ENCODE results near the gene MXD4.

DNA sequence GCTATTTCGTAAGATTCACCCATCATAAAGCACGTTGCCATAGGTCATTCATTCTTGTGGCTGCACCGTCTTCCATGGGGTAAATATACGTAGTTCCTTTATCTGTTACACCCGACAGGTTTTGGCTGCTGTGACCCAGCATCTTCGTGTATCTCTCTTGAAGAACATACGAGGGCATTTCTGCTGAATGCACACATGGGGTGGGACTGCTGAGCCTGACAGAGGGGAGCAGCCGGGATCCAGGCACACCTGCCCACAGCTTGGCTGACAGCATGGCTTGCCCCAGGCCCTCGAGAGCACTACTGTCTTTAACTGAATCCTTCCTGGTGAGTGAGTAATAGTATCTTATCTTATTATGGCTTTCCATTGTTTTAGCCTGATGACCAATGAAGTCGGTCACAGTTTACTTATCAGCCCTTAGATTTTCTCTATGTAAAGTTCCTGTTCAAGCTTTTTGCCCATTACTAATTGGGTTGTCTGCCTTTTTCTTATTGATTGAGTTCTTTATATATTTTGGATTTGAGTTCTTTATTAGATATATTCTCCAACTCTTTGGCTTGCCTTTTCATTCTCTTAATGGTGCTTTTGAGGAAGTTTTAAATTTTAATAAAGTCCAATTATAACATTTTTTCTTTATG lies 45.0 kb upstream of the MXD4 start:
- TF ChIP-seq, protein P1, sequence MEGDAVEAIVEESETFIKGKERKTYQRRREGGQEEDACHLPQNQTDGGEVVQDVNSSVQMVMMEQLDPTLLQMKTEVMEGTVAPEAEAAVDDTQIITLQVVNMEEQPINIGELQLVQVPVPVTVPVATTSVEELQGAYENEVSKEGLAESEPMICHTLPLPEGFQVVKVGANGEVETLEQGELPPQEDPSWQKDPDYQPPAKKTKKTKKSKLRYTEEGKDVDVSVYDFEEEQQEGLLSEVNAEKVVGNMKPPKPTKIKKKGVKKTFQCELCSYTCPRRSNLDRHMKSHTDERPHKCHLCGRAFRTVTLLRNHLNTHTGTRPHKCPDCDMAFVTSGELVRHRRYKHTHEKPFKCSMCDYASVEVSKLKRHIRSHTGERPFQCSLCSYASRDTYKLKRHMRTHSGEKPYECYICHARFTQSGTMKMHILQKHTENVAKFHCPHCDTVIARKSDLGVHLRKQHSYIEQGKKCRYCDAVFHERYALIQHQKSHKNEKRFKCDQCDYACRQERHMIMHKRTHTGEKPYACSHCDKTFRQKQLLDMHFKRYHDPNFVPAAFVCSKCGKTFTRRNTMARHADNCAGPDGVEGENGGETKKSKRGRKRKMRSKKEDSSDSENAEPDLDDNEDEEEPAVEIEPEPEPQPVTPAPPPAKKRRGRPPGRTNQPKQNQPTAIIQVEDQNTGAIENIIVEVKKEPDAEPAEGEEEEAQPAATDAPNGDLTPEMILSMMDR (IDR thresholded peaks at IDR 0.05; ENCODE audit: low read length): no peak
- TF ChIP-seq EZH2phosphoT487 (IDR thresholded peaks at IDR 0.05; ENCODE audit: low read length) (no peak), EZH2 (optimal IDR thresholded peaks at IDR 0.05; ENCODE audit: low read depth, low read length) (no peak)

Measured in MM.1S (cell line).